ENCODE results near the gene PHPT1. TPM values are rescaled to one million over a fixed set of nuclear protein-coding genes. Genes with fewer than 3 reads are reported as not detected.
"Not testable (repeated sequence)": the region's sequence is repeated elsewhere in the genome, so short reads cannot be mapped to it uniquely, and the experiment has no call there.

Gene PHPT1
- total RNA-seq, 2 donors from 2014 or later = 140 to 154 TPM

DNA sequence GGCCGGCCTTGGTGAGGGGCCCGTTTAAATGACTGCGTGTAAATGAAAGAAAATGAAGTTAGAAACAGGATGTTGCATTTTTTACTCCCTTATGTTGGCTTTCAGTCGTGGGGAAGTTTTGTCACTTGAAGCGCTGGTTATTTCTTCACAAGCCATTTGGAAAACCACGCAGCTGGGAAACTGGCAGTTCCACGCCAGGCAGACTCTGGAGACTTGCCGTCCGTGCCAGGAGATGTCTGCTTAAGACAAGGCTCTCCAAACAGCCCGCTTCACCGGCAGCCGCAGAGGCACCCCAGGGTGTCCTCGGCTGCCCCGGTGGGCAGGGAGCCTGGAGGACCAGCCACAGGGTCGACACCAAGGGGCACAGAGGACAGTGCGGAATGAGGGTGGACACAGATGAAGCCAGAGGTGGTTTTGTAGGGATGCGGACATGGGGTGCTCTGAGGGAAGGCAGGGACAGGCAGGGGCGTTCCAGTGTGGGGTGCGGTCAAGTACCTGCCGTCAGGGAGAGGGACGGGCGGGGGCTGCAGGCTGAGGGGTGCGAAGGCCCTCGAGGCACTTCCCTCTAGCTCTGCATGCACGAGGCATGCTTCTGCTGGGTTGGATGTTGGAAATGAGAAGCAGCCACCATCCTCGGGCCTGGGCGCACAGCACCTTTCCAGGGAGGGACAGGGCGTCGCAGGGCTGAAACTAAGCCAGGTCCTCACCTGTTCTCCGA, 18.0 kb upstream of the PHPT1 start:
- Histone ChIP-seq H3K4me1 (no peaks in the 10 kb centered on the region), H3K9me3 (no peaks in the 10 kb centered on the region), H3K27ac (no peak overlapping the region), H3K36me3 (peaks cover 56% of the 10 kb centered on the region), H3K4me3 (no peak overlapping the region), H3K27me3 (no peaks in the 10 kb centered on the region)
- TF ChIP-seq, protein P1, sequence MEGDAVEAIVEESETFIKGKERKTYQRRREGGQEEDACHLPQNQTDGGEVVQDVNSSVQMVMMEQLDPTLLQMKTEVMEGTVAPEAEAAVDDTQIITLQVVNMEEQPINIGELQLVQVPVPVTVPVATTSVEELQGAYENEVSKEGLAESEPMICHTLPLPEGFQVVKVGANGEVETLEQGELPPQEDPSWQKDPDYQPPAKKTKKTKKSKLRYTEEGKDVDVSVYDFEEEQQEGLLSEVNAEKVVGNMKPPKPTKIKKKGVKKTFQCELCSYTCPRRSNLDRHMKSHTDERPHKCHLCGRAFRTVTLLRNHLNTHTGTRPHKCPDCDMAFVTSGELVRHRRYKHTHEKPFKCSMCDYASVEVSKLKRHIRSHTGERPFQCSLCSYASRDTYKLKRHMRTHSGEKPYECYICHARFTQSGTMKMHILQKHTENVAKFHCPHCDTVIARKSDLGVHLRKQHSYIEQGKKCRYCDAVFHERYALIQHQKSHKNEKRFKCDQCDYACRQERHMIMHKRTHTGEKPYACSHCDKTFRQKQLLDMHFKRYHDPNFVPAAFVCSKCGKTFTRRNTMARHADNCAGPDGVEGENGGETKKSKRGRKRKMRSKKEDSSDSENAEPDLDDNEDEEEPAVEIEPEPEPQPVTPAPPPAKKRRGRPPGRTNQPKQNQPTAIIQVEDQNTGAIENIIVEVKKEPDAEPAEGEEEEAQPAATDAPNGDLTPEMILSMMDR (IDR thresholded peaks at IDR 0.05) = no peak
- no peak for DNase-seq (ENCODE audit: low spot score)

DNA sequence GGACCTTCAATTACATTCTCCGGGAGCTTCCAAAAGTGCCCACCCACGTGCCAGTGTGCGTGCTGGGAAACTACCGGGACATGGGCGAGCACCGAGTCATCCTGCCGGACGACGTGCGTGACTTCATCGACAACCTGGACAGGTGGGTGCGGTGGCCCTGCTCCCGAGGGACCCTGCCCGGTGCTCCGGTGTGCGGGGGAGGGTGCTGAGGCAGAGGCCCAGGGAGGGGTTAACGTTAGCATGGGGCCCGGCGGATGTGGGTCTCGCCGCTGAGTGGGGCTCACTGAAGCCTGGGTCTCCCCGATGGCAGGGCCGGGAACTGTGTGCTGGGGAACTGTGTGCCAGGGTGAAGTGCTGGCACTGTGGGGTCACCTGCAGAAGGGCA, 17.5 kb upstream of the PHPT1 start:
- Histone ChIP-seq H3K36me3 (peaks cover 54% of the 10 kb centered on the region), H3K4me3 (no peak overlapping the region), H3K4me1 (no peaks in the 10 kb centered on the region), H3K27ac (no peak overlapping the region), H3K27me3 (no peaks in the 10 kb centered on the region), H3K9me3 (no peaks in the 10 kb centered on the region)
- TF ChIP-seq, protein P1 (IDR thresholded peaks at IDR 0.05) = no peak
- DNase-seq (ENCODE audit: low spot score) = no peak

- TF ChIP-seq, protein P1 (IDR thresholded peaks at IDR 0.05) = no peak
- H3K36me3 ChIP-seq = peaks cover 54% of the 10 kb centered on the region
- no peak overlapping the region for H3K4me3 ChIP-seq
- no peaks in the 10 kb centered on the region for H3K27me3 ChIP-seq
- DNase-seq (ENCODE audit: low spot score) = no peak
- no peak overlapping the region for H3K27ac ChIP-seq
- no peaks in the 10 kb centered on the region for H3K4me1 ChIP-seq
- no peaks in the 10 kb centered on the region for H3K9me3 ChIP-seq
Measured at GRCh38 chr9:136832581-136832980, 16.6 kb upstream of the PHPT1 start.

GRCh38 chr9:136833381-136834048, 15.7 kb upstream of the PHPT1 start:
- not testable (repeated sequence) for H3K4me3 ChIP-seq; H3K9me3 ChIP-seq; DNase-seq (ENCODE audit: low spot score); H3K27me3 ChIP-seq; H3K4me1 ChIP-seq; H3K27ac ChIP-seq
- H3K36me3 ChIP-seq = peaks cover 55% of the 10 kb centered on the region

GRCh38 chr9:136835162-136835931, 13.9 kb upstream of the PHPT1 start:
- no peak for DNase-seq (ENCODE audit: low spot score)
- Histone ChIP-seq H3K27me3 (no peaks in the 10 kb centered on the region), H3K36me3 (peaks cover 42% of the 10 kb centered on the region), H3K27ac (no peak overlapping the region), H3K4me1 (peaks cover 0 to 3% of the 10 kb centered on the region in 2 donors), H3K4me3 (no peak overlapping the region), H3K9me3 (no peaks in the 10 kb centered on the region)
- TF ChIP-seq, protein P1 (IDR thresholded peaks at IDR 0.05) = no peak

Measured in right atrium auricular region (tissue), 2 donors.